Peyer's patch (tissue), 4 donors: ENCODE measurements around the gene PSMD4.

Source experiments
- CTCF ChIP-seq, 6 experiments: fragments of 450-650 bp in 4 of 6; fragments of 200-600 bp in 2 of 6; sonication (generic) in 1 of 6; IDR thresholded peaks; one replicate each; pipeline ENCODE4 v1.5.1; 2017 to 2019; ENCODE audit warnings: antibody characterized with exemption in 6 of 6, mild to moderate bottlenecking in 3 of 6, moderate library complexity in 1 of 6
- POLR2A ChIP-seq, 2 donors: fragments of 450-650 bp; IDR thresholded peaks; one replicate each; pipeline ENCODE4 v1.5.1; 2017; ENCODE audit warnings: antibody characterized with exemption in 2 of 2, mild to moderate bottlenecking in 2 of 2, moderate library complexity in 2 of 2

DNA sequence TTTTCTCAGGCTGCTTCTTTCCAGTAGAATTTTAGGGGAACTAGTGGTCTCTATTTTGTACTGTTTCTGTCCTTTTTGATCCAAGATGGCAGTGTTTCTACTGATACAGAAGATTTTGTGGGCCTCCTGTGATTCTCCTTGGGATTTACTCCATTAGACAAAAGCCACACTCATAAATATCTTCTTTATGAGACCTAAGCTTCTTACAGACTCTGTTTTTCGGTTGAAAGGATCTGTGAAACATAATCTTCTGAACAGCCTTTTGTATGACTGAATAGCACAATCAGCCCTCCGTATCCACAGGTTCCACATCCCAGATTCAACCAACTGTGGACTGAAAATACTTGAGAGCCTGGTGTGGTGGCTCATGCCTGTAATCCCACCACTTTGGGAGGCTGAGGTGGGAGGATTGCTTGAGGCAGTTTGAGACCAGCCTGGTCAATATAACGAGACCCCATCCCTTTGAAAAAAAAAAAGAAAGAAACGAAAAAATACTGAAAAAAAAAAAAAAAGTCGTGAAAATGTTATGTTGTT is 10.8 kb upstream of the PSMD4 start:
- TF ChIP-seq POLR2A (IDR thresholded peaks at IDR 0.05) (no peak), CTCF (IDR thresholded peaks at IDR 0.05) (no peak)
